AG04450 (cell line): ENCODE results near the gene KRT37. TPM values are rescaled to one million over a fixed set of nuclear protein-coding genes. Genes with fewer than 3 reads are reported as not detected.

Source experiments
- CTCF ChIA-PET: fragments of 300-600, 350-600 bp; formaldehyde crosslinking; extraction: SDS; loops from one replicate; lab custom pipeline; 2022; ENCODE audit warnings: antibody characterized with exemption, inconsistent platforms; lab: Charles Lee
- POLR2A ChIA-PET: fragments of 350-600 bp; formaldehyde crosslinking; extraction: SDS; loops from one replicate; lab custom pipeline; 2021; ENCODE audit warnings: antibody characterized with exemption, inconsistent platforms; lab: Yijun Ruan, JAX
- DNase-seq: peaks from one replicate; pipeline ENCODE4 v3.0.0-alpha.2; 2011; ENCODE audit warnings: low read depth, low spot score
- H3K27ac ChIP-seq: one replicate; pipeline ENCODE4 v1.5.1; 2012; ENCODE audit warnings: low read depth, low read length, control low read depth
- H3K27me3 ChIP-seq: one replicate; pipeline ENCODE4 v1.6.0; 2012; ENCODE audit warnings: low read length; ENCODE audit not compliant: control insufficient read depth, insufficient read depth
- H3K4me3 ChIP-seq: 2 replicates; pipeline ENCODE4 v1.5.1; 2011; ENCODE audit warnings: mild to moderate bottlenecking, low read depth, low read length, control low read depth
- H3K9me3 ChIP-seq: 2 replicates; pipeline ENCODE4 v1.5.1; 2012; ENCODE audit warnings: low read length; ENCODE audit not compliant: control insufficient read depth, insufficient read depth
- CTCF ChIP-seq: IDR thresholded peaks from 2 replicates; pipeline ENCODE4 v1.5.1; 2011; ENCODE audit warnings: low read depth, low read length, control low read depth, inconsistent platforms
- polyA plus RNA-seq: library from polyadenylated mRNA; depleted of rRNA; stranded (reverse); fragments of >200 nt; gene quantifications from 2 replicates; pipeline ENCODE4 v1.2.3, GENCODE V29; 2011

Gene KRT37
- polyA plus RNA-seq, 1 experiment, result not detected

GRCh38 chr17:41393826-41394225 is 30.6 kb downstream of the KRT37 start:
- TF ChIP-seq CTCF, result no peak
- H3K9me3 ChIP-seq, result no peaks in the 10 kb centered on the region
- ChIA-PET POLR2A (no interaction called here), CTCF (no interaction called here)
- DNase-seq, result no peak
- H3K27me3 ChIP-seq, result no peaks in the 10 kb centered on the region
- no peak overlapping the region for H3K4me3 ChIP-seq
- H3K27ac ChIP-seq, result no peak overlapping the region

GRCh38 chr17:41393294-41393693 is 31.1 kb downstream of the KRT37 start:
- no peaks in the 10 kb centered on the region for H3K9me3 ChIP-seq
- no peak overlapping the region for H3K27ac ChIP-seq
- no peaks in the 10 kb centered on the region for H3K27me3 ChIP-seq
- TF ChIP-seq CTCF, result no peak
- no peak for DNase-seq
- POLR2A ChIA-PET, result no interaction called here
- CTCF ChIA-PET, result no interaction called here
- no peak overlapping the region for H3K4me3 ChIP-seq

- no peaks in the 10 kb centered on the region for H3K9me3 ChIP-seq
- DNase-seq, result no peak
- no peak overlapping the region for H3K27ac ChIP-seq
- POLR2A ChIA-PET, result no interaction called here
- no peak overlapping the region for H3K4me3 ChIP-seq
- no peaks in the 10 kb centered on the region for H3K27me3 ChIP-seq
- TF ChIP-seq CTCF, result no peak
- CTCF ChIA-PET, result interaction anchor here (2.0 kb wide), 1 partner anchor 157 kb away, joined by 7 read pairs; no protein-coding TSS in a partner anchor
Measured at GRCh38 chr17:41392278-41392677, 32.1 kb downstream of the KRT37 start.

- DNase-seq, result no peak
- Histone ChIP-seq H3K4me3 (no peak overlapping the region), H3K27me3 (no peaks in the 10 kb centered on the region), H3K27ac (no peak overlapping the region), H3K9me3 (no peaks in the 10 kb centered on the region)
- no peak for TF ChIP-seq CTCF
- ChIA-PET POLR2A (no interaction called here), CTCF (interaction anchor here (2.0 kb wide), 1 partner anchor 157 kb away, joined by 7 read pairs; no protein-coding TSS in a partner anchor)
Measured at GRCh38 chr17:41391535-41391934, 32.9 kb downstream of the KRT37 start.

GRCh38 chr17:41390411-41390938 is 33.9 kb downstream of the KRT37 start:
- CTCF ChIA-PET, result interaction anchor here (0.7 to 2.0 kb wide), 2 partner anchors 158 to 258 kb away, joined by 6 to 7 read pairs; no protein-coding TSS in a partner anchor
- Histone ChIP-seq H3K27ac (no peak overlapping the region), H3K27me3 (no peaks in the 10 kb centered on the region), H3K4me3 (no peak overlapping the region), H3K9me3 (no peaks in the 10 kb centered on the region)
- no peak for DNase-seq
- POLR2A ChIA-PET, result no interaction called here
- TF ChIP-seq CTCF, result no peak
